HepG2 (cell line): Measurements from ENCODE around the gene HUNK. TPM values are rescaled to one million over a fixed set of nuclear protein-coding genes. Genes with fewer than 3 reads are reported as not detected.

Experiments
- ATAC-seq: fragments of 200-7000 bp; cut with Tn5 transposase; 3 replicates; pipeline ENCODE4 v1.9.1; 2020; ENCODE audit warnings: mild to moderate bottlenecking, moderate library complexity
- BruUV-seq: library from RNA; stranded (reverse); fragments of 400-500 nt; replicated peaks from 2 replicates; lab custom pipeline; 2021; lab: Mats Ljungman, UMichigan
- CTCF ChIA-PET: fragments of 300-600 bp; formaldehyde crosslinking; extraction: SDS; loops from one replicate; lab custom pipeline; 2021; ENCODE audit warnings: low total read pairs, inconsistent platforms, low intra/inter-chr PET ratio; lab: Yijun Ruan, JAX
- POLR2A ChIA-PET: fragments of 350-600 bp; sonication (Branson Sonifier 250); formaldehyde crosslinking; loops from one replicate; lab custom pipeline; 2020; ENCODE audit warnings: antibody characterized with exemption, inconsistent platforms; lab: Yijun Ruan, JAX
- DNase-seq: peaks from one replicate; pipeline ENCODE4 v3.0.0-alpha.2; 2015; ENCODE audit warnings: low spot score
- FAIRE-seq: peaks from 3 replicates; lab custom pipeline; 2011; peaks lifted over from hg19 to GRCh38; lab: Jason Lieb, UNC
- H2AFZ ChIP-seq: one replicate; pipeline ENCODE4 v1.6.1; 2011; ENCODE audit warnings: low read length, inconsistent platforms
- H3K27ac ChIP-seq: fragments of 300-600 bp; 3 replicates; pipeline ENCODE4 v1.8.0; 2011; ENCODE audit warnings: mixed run types, mild to moderate bottlenecking, mixed read lengths, low read length, inconsistent platforms; ENCODE audit not compliant: insufficient read depth; ENCODE audit errors: extremely low read length
- H3K27me3 ChIP-seq, 2 experiments: fragments of 200-600 bp in 1 of 2; 2 replicates in 1 of 2; 3 replicates in 1 of 2; pipeline versions ENCODE4 v1.6.0 to v1.8.0; 2011; ENCODE audit warnings: low read length in 2 of 2, mild to moderate bottlenecking in 2 of 2, moderate library complexity in 2 of 2, inconsistent platforms in 1 of 2; ENCODE audit not compliant: insufficient read depth in 2 of 2, control insufficient read depth in 1 of 2
- H3K36me3 ChIP-seq, 2 experiments: fragments of 200-600 bp in 1 of 2; replicated peaks in 1 of 2; 2 replicates in 1 of 2; 3 replicates in 1 of 2; pipeline versions ENCODE4 v1.5.1 to v1.8.0; 2011; ENCODE audit warnings: low read length in 2 of 2, inconsistent platforms in 1 of 2; ENCODE audit not compliant: insufficient read depth in 2 of 2, control insufficient read depth in 1 of 2
- H3K4me1 ChIP-seq: 2 replicates; pipeline ENCODE4 v1.5.1; 2012; ENCODE audit warnings: low read length, inconsistent platforms; ENCODE audit not compliant: insufficient read depth
- H3K4me2 ChIP-seq: 2 replicates; pipeline ENCODE4 v1.6.0; 2011; ENCODE audit warnings: low read depth, low read length, inconsistent platforms
- H3K4me3 ChIP-seq, 3 experiments: fragments of 200-600 bp in 1 of 3; sonication (generic), shearing (Covaris generic) in 1 of 3; replicated peaks in 1 of 3; 2 replicates each; pipeline ENCODE4 v1.5.1; 2011 to 2016; ENCODE audit warnings: low read length in 3 of 3, inconsistent platforms in 2 of 3, low read depth in 2 of 3, mild to moderate bottlenecking in 2 of 3, control low read depth in 1 of 3, mixed read lengths in 1 of 3; ENCODE audit not compliant: insufficient read depth in 1 of 3
- H3K79me2 ChIP-seq: one replicate; pipeline ENCODE4 v1.6.1; 2011; ENCODE audit warnings: low read length, inconsistent platforms; ENCODE audit not compliant: insufficient read depth
- H3K9ac ChIP-seq: 2 replicates; pipeline ENCODE4 v1.6.0; 2011; ENCODE audit warnings: mild to moderate bottlenecking, low read depth, low read length, inconsistent platforms; ENCODE audit not compliant: insufficient read depth
- H3K9me3 ChIP-seq: 2 replicates; pipeline ENCODE4 v1.5.1; 2012; ENCODE audit warnings: mild to moderate bottlenecking, low read length
- H4K20me1 ChIP-seq: 2 replicates; pipeline ENCODE4 v1.6.0; 2011; ENCODE audit warnings: inconsistent platforms, mild to moderate bottlenecking, low read length, moderate library complexity; ENCODE audit not compliant: insufficient read depth
- CENPX ChIP-seq: sonication (generic); formaldehyde crosslinking; IDR thresholded peaks from 2 replicates; pipeline ENCODE4 v1.9.0; 2021; ENCODE audit warnings: mild to moderate bottlenecking, missing genetic modification reagents, moderate library complexity
- NFRKB ChIP-seq: fragments of 450-650 bp; IDR thresholded peaks from 2 replicates; pipeline ENCODE4 v1.6.1; 2017
- RELA ChIP-seq: sonication (generic); formaldehyde crosslinking; IDR thresholded peaks from 2 replicates; pipeline ENCODE4 v1.4.0; 2020; ENCODE audit warnings: missing genetic modification reagents
- ZNF672 ChIP-seq: sonication (generic); formaldehyde crosslinking; IDR thresholded peaks from 2 replicates; pipeline ENCODE4 v1.8.1; 2022; ENCODE audit warnings: missing genetic modification reagents
- ZNF747 ChIP-seq: sonication (generic); formaldehyde crosslinking; IDR thresholded peaks from 2 replicates; pipeline ENCODE4 v1.8.1; 2023; ENCODE audit warnings: missing genetic modification reagents, mild to moderate bottlenecking, borderline replicate concordance
- WGBS: methylation state at CpG from one replicate; pipeline ENCODE4 v1.1.6; 2017; ENCODE audit warnings: low lambda C conversion rate; 5-methylcytosine and 5-hydroxymethylcytosine counted together
- in situ Hi-C: cut with HindIII; loops from 2 replicates; pipeline ENCODE4 v1.10.0; 2017; ENCODE audit warnings: low pct_unique_long_range_greater_than_20kb; ENCODE audit not compliant: extremely low pct_ligation_motif_present
- intact Hi-C: fragments of 100-400 bp; cut with micrococcal nuclease; formaldehyde crosslinking; loops from one replicate; pipeline ENCODE4 v1.10.0; 2022; ENCODE audit not compliant: unreplicated experiment
- polyA plus RNA-seq, 8 experiments: library from polyadenylated mRNA; depleted of rRNA in 3 of 8; stranded (reverse) in 7 of 8; unstranded in 1 of 8; fragments of >200 nt; fragmentation: Illumina TruSeq in 4 of 8; extraction: Trizol in 4 of 8; gene quantifications; 2 replicates each; pipeline versions ENCODE4 v1.2.1 to v1.2.3, GENCODE V29; 2011 to 2016; ENCODE audit warnings: low read depth in 4 of 8, missing spikeins in 1 of 8, mixed read lengths in 1 of 8; ENCODE audit not compliant: insufficient read depth in 1 of 8
- total RNA-seq, 5 experiments: library from RNA; depleted of rRNA; stranded (reverse); fragments of >200 nt; fragmentation: Illumina TruSeq; extraction: Trizol; gene quantifications; 2 replicates each; pipeline ENCODE4 v1.2.3, GENCODE V29; 2016; ENCODE audit warnings: low read depth in 1 of 5
- TF ChIP-seq, protein P1 (sequence below): sonication (generic); formaldehyde crosslinking; IDR thresholded peaks from 2 replicates; pipeline ENCODE4 v1.9.0; 2021; ENCODE audit warnings: missing genetic modification reagents, borderline replicate concordance

Gene HUNK
- total and polyA plus RNA-seq, 2 of the 13 experiments (the other 11 are each of a cell fraction or from before 2014, with no cell fraction given) = 1.8 to 1.9 TPM

DNA sequence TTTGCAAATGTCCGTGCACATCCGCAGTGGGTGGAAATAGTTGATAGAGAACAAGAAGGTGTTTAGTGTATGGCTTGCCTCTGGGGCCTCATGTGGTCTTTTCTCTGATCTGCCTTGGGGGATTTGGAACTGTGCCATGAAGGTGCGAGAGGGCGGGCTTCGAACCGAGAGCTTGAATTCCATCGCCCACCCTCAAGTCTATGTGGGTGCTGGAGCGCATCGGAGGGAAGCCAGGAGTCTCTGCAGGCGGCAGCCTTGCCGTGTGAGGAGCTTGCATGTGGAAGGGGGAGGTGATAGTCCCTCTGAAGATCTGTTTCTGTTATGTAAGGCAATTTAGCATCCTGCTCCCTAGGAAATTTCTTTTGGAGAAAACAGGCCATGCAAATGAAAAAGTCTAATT, 119.6 kb downstream of the HUNK start:
- no peaks in the 10 kb centered on the region for H3K27me3 ChIP-seq
- no peaks in the 10 kb centered on the region for H4K20me1 ChIP-seq
- H3K4me3 ChIP-seq = no peak overlapping the region
- H3K27ac ChIP-seq = no peak overlapping the region
- intact Hi-C loops (no loop called here), in situ Hi-C loops (loop anchor here (25.0 kb wide), 1 partner anchor 270 kb away; no protein-coding TSS in a partner anchor)
- DNase-seq (no peak), ATAC-seq (no peak), FAIRE-seq (no peak)
- ChIA-PET CTCF (no interaction called here), POLR2A (no interaction called here)
- no peak overlapping the region for H3K4me2 ChIP-seq
- H3K9me3 ChIP-seq = no peaks in the 10 kb centered on the region
- TF ChIP-seq ZNF747 = no peak
- no peak for TF ChIP-seq ZNF672 (CRISPR knock-in tag)
- TF ChIP-seq NFRKB = no peak
- TF ChIP-seq, protein P1, sequence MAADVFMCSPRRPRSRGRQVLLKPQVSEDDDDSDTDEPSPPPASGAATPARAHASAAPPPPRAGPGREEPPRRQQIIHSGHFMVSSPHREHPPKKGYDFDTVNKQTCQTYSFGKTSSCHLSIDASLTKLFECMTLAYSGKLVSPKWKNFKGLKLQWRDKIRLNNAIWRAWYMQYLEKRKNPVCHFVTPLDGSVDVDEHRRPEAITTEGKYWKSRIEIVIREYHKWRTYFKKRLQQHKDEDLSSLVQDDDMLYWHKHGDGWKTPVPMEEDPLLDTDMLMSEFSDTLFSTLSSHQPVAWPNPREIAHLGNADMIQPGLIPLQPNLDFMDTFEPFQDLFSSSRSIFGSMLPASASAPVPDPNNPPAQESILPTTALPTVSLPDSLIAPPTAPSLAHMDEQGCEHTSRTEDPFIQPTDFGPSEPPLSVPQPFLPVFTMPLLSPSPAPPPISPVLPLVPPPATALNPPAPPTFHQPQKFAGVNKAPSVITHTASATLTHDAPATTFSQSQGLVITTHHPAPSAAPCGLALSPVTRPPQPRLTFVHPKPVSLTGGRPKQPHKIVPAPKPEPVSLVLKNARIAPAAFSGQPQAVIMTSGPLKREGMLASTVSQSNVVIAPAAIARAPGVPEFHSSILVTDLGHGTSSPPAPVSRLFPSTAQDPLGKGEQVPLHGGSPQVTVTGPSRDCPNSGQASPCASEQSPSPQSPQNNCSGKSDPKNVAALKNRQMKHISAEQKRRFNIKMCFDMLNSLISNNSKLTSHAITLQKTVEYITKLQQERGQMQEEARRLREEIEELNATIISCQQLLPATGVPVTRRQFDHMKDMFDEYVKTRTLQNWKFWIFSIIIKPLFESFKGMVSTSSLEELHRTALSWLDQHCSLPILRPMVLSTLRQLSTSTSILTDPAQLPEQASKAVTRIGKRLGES (CRISPR knock-in tag) = no peak
- TF ChIP-seq RELA = no peak
- no peak for TF ChIP-seq CENPX (CRISPR knock-in tag)
- H3K9ac ChIP-seq = no peak overlapping the region
- H3K79me2 ChIP-seq = no peaks in the 10 kb centered on the region
- H3K4me1 ChIP-seq = 0 out of 2 replicates have a peak, but pooled peaks cover 7% of the 10 kb centered on the region
- peaks cover 0 to 19% of the 10 kb centered on the region in 2 experiments; a peak in 2 of 5 replicates for H3K36me3 ChIP-seq
- H2AFZ ChIP-seq = no peak overlapping the region
- BruUV-seq = no TSS peak
- 92% methylated on average over 11 of the region's 11 CpGs for WGBS
